NB4 (cell line): ENCODE data around the gene NFX1.
"Not testable (repeated sequence)": the region's sequence is repeated elsewhere in the genome, so short reads cannot be mapped to it uniquely, and the experiment has no call there.

ENCODE experiments used
- DNase-seq: peaks from one replicate; pipeline ENCODE4 v3.0.0; 2010; ENCODE audit warnings: low read depth
- H3K4me3 ChIP-seq: one replicate; pipeline ENCODE4 v1.5.1; 2011; ENCODE audit warnings: mild to moderate bottlenecking, low read depth, low read length, moderate library complexity
- MYC ChIP-seq: IDR thresholded peaks from 2 replicates; pipeline ENCODE4 v1.6.1; 2011; ENCODE audit warnings: low read depth, low read length
- POLR2A ChIP-seq: IDR thresholded peaks from 2 replicates; pipeline ENCODE4 v1.6.1; 2011; ENCODE audit warnings: mild to moderate bottlenecking; ENCODE audit not compliant: insufficient read length; ENCODE audit errors: extremely low read depth
- TF ChIP-seq, protein P1 (sequence below): IDR thresholded peaks from 2 replicates; pipeline ENCODE4 v1.6.1; 2011; ENCODE audit warnings: low read depth, low read length
- TF ChIP-seq, protein P2 (sequence below): IDR thresholded peaks from one replicate; pipeline ENCODE4 v1.5.1; 2012; ENCODE audit warnings: low read depth, low read length

Gene NFX1

DNA sequence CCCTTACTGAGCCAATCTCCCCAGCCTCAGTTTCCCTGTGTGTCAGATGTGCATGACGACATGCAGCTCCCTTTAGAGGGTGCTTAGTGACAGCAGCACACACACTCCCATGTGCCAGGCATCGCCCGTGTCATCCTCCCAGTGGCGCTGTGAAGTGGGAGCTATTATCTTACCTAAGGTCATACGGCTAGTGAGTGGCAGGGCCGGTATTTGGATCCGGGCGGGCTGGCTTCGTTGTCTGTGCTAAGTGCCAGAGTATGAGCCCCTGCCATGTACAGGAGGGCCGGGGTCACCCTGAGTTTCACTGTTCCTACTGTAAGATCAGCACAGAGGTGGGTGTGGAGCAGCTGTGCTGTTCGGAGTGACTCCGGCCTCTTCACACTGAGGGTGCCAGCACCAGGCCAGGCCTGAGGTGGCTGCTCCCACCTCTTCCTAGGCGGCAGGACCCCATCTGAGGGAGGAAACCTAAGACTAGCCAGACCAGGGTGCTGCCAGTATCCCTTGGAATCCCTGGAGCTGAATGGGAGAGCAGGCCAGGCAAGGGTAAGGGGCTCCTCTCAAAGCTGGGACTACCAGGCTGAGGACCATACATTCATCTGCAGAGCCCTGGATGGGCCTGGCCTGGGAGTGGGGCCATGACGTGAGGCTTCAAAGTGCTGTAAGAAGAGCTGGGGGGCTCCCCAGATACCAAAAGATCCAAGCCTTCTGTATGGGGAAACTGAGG lies 89.5 kb downstream of the NFX1 start:
- TF ChIP-seq, protein P1, sequence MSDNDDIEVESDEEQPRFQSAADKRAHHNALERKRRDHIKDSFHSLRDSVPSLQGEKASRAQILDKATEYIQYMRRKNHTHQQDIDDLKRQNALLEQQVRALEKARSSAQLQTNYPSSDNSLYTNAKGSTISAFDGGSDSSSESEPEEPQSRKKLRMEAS = no peak
- TF ChIP-seq, protein P2, sequence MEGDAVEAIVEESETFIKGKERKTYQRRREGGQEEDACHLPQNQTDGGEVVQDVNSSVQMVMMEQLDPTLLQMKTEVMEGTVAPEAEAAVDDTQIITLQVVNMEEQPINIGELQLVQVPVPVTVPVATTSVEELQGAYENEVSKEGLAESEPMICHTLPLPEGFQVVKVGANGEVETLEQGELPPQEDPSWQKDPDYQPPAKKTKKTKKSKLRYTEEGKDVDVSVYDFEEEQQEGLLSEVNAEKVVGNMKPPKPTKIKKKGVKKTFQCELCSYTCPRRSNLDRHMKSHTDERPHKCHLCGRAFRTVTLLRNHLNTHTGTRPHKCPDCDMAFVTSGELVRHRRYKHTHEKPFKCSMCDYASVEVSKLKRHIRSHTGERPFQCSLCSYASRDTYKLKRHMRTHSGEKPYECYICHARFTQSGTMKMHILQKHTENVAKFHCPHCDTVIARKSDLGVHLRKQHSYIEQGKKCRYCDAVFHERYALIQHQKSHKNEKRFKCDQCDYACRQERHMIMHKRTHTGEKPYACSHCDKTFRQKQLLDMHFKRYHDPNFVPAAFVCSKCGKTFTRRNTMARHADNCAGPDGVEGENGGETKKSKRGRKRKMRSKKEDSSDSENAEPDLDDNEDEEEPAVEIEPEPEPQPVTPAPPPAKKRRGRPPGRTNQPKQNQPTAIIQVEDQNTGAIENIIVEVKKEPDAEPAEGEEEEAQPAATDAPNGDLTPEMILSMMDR = no peak
- TF ChIP-seq MYC (no peak), POLR2A (no peak)
- H3K4me3 ChIP-seq = no peak overlapping the region
- DNase-seq = no peak

DNA sequence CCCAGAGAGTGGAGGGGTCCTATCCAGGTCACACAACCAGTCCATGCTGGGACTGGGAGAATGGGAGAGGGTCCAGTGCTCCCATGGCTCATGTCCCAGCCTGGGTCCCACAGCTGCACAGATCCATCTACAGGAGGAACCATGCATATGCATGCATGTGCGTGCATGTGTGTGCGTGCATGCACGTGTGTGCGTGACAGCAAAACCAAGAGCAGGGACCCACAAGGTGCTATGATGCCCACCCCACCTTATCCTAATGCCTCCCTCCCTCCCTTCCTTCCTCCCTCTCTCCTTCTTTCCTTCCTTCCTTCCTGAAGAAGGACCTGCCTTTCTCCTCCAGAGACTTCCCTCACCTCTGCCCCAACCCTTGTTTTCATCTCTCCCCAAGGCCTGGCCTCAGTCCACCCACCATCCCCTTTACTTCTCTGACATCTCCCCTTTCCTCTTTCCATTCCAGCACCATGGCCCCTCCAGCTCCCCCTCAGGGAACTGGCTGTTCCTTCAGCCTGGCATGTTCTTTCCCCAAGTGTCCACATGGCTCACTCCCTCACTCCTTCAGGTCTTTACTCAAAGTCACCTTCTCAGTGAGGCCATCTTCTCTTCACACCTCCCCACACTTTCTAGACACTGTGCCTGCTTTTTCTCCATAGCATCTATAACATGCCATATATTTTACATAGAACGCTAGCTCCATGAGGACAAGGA lies 90.2 kb downstream of the NFX1 start:
- no peak for TF ChIP-seq POLR2A
- TF ChIP-seq MYC = no peak
- TF ChIP-seq, protein P1 = no peak
- TF ChIP-seq, protein P2 = no peak

DNA sequence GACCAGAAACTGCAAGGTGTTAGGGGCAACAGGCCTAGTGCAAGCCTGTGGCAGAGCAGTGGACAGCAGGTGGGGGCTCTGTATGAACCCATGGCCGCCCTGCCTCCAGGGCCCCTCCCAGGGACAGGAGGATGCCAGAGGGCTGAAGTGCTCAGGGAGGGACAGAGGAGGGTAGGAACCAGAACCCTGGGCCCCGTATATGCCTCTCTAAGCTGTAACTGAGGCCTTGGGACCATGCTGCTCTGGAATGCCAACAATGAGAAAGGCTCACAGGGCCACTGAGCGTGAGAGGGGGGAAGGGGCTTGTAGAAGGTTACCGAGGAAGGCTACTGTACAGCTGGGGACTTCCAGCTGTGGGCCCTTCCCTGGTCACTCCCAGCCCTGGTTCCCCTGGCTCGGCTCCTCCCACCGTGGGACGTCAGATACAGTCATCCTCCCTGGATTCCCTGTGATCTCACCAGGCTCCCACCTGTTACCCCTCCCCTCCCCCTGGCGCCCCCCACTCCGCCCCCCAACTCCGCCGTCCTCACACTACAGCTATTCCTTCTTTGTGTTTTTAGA lies 91.0 kb downstream of the NFX1 start:
- TF ChIP-seq MYC = no peak
- TF ChIP-seq, protein P2 = no peak
- TF ChIP-seq, protein P1 = no peak
- TF ChIP-seq POLR2A = no peak
- no peak overlapping the region for H3K4me3 ChIP-seq
- DNase-seq = no peak

More for the DNA sequence above, 90.2 kb downstream of the NFX1 start:
- no peak for DNase-seq
- no peak overlapping the region for H3K4me3 ChIP-seq

DNA sequence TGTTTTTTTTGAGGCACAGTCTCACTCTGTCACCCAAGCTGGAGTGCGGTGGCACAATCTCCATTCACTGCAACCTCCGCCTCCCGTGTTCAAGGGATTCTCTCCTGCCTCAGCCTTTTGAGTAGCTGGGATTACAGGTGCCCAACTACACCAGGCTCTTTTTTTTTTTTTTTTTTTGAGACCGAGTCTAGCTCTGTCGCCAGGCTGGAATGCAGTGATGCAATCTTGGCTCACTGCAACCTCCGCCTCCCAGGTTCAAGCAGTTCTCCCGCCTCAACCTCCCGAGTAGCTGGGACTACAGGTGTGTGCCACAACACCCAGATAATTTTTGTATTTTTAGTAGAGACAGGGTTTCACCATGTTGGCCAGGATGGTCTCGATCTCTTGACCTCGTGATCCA lies 92.1 kb downstream of the NFX1 start:
- DNase-seq = not testable (repeated sequence)

DNA sequence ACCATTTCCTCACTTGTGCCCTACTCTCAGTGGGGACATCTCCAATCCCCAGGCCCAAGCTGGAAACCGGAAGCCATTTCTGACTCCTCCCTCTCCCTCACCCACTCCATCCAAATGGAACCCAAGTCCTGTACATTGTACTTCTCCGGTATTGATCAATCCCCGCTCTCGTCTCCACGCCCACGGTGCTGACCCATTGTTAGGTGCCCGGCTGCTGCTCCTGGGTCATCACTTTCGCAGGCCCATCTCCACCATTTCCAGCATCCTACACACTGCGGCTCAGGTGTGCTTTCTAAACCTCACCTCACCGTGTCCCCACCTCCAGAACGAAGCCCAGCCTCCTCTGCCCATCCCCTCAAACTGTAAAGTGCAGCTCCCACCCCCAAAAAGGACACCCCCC lies 93.1 kb downstream of the NFX1 start:
- not testable (repeated sequence) for H3K4me3 ChIP-seq, DNase-seq

More for the DNA sequence above, 92.1 kb downstream of the NFX1 start:
- H3K4me3 ChIP-seq = not testable (repeated sequence)

DNA sequence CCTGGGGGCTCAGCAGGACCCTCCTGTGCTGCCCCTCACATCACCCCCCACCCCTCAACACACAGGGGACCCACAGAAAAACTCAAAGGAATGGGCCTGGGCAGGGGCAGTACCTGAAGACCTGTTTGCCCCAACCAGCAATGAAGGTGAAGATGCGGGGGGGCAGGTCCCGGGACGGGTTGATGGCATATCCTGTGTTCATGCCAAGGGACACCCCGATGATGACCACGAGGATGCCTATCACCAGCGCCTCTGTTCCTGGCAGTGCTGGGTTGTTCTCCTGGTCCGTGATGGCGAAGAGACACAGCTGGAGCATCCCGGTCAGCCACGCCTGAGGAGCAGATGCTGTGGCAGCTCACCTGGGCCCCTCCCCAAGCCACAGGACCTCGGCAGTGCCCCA lies 95.2 kb downstream of the NFX1 start:
- DNase-seq, H3K4me3 ChIP-seq: not testable (repeated sequence)

DNA sequence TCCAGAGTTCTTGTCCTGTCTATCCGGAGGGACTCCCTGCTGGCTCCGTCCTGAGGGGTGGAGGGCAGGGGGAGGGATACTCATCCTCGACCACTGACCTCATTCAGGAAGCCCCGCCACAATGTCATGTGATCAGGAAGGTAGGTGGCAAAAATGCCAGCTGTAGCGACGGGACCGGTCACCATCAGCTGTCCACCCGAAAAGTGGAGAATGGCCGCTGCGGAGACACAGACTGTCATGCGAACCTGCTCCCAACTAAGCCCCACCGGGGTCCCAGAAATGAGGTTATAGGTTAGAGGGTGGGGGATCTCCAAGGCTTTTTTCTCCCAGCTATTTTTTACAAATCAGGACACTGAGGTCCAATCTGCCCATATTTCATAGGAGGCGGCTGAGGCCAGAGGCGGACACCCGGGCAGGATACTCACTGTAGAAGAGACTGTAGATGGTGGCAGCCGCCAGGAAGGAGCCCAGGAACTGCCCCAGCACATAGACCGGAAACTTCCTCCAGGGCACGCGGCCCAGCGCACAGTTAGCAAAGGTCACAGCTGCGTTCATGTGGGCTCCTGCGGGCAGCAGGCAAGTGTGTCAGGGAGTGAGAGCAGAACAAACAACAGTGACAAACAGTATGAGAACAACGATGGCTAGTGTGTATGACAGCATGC lies 95.8 kb downstream of the NFX1 start:
- not testable (repeated sequence) for DNase-seq, H3K4me3 ChIP-seq

DNA sequence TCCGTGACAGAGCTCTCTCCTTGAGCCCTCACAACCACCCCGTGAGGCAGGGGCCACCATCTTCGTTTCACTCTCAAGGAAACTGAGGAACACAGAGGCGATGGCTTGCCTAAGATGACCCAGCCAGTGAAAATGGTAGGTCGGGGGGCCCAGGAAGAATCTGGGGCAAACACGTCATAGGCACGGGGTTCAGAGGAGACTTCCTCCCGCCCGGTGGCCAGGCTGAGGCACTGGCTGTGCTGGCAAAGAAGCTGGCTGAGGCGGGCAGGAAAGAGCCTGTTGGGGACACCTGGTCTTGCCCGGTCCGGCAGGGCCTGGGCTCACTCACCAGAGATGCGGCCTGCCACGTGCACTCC lies 96.3 kb downstream of the NFX1 start:
- not testable (repeated sequence) for H3K4me3 ChIP-seq, DNase-seq

DNA sequence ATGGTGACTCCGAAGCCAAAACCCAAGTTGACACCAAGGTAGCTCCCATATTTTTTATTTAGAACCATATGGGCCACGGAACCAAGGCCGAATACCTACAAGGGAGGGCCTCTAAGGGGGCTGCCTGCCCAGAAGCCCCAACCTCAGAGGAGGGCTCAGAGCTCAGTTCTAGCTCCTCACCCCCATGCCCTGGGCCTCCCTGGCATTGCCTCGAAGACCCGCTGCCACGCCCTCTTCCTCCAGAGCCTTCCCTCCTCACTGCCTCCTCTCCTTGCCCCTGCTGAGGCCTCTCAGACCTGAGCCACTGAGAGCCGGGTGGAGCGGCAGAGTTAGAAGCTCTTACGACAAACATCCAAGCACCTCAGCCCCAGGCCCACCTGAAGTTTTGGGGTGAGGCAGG lies 96.7 kb downstream of the NFX1 start:
- H3K4me3 ChIP-seq, DNase-seq: not testable (repeated sequence)
